ENCODE measurements around the gene USB1.
"Not testable (repeated sequence)": the region's sequence is repeated elsewhere in the genome, so short reads cannot be mapped to it uniquely, and the experiment has no call there.

The USB1 gene

DNA sequence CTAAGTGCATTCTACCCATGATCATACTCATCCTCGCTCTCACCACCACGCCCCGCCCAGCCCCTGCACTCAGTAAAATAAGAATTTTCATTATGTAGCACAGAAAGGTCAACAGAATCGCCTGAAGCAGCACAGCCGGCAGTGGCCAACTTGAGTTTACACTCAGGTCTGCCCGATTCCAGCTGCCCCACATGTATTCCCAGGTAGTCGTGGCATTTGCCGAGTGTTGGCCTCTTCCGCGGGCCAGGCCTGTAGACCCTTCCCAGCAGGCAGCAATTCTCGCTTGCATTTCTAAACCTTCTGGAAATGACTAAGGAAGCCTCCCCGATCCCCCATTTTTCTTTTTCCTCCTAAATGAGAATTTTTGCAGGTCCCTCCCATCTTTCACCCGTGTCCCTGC lies 30.9 kb upstream of the USB1 start:
- no peak for DNase-seq

DNA sequence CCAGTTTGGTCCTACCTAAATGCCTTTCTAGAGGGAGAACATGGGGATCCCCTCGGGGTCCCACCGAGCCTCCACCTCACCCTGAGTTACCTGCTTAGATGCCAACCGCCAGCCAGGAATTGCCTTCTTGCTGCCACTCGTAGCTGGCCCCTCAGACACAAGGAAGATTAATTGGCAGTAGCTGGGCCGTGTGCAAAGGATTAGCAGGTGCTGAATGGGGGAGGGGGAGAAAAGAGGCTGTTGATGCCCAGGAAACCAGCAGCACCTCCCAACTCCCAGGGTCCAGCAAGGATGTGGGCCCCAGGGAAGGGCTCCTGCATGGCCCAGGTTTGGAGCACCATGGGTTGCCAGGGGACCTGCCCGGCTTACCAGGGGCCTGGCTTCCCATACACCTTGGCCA lies 30.2 kb upstream of the USB1 start, which contains the start of gene CNGB1:
CNGB1 (minus strand) TSS at position 159 of the 400 bp plus-strand sequence. CDS start 3,842 bp downstream, outside the sequence.
- DNase-seq = no peak

DNA sequence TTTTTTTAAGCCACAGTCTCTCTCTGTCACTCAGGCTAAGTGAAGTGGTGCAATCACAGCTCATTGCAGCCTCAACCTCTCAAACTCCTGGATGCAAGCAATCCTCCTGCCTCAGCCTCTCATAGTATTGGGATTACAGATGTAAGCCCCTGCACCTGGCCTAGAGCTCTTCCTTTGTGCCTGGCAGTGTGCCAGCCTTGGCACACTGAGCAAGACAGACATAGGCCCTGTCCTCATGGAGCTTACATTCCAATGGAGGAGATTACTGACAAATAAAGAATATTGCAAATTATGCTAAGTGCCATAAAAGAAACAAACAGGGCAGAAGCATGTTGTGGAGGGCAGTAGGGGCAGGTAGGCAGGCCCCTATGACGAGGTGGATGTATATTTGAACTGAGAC lies 29.4 kb upstream of the USB1 start:
- DNase-seq = no peak

DNA sequence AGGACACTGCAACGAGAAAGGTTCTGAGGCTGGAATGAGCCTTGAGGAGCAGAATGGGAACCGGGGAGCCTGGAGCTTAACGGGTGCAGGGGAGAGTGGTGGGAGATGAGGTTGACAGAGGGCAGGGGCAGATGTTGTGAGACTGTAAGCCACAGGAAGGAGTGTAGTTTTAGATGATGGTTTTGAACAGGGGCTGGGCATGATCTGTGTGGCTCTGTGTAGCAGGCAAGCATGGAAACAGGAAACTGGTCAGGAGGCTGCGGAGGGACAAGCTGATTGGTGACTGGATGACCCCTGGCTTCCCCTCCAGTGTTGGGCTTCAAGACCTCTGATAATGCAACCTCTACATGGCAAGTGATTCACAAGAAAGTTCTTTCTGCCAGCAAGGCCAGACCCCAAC lies 28.9 kb upstream of the USB1 start:
- DNase-seq = no peak

DNA sequence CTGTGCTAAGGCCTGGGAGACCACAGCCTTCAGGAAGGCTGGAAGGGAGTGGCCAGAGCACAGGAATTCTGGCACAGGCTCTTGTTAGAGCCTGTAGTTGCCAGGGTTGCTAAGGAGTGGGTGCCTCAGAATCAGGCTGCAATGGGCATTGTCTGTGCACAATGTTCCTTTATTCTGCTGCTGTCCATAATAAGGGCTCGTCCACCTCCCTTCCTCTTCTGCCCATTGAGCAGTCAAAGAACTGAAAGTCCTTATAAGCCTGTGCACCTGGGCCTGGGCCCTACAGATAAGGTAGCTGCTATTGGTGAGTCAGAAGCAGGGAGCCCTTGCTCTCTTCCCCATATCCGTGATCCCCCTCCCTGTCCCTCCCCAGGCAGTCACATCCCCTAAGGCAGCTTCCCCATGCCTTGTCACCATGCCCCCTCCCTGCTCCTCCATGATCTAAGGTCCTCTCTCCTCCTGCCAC lies 24.8 kb upstream of the USB1 start:
- DNase-seq = no peak

DNA sequence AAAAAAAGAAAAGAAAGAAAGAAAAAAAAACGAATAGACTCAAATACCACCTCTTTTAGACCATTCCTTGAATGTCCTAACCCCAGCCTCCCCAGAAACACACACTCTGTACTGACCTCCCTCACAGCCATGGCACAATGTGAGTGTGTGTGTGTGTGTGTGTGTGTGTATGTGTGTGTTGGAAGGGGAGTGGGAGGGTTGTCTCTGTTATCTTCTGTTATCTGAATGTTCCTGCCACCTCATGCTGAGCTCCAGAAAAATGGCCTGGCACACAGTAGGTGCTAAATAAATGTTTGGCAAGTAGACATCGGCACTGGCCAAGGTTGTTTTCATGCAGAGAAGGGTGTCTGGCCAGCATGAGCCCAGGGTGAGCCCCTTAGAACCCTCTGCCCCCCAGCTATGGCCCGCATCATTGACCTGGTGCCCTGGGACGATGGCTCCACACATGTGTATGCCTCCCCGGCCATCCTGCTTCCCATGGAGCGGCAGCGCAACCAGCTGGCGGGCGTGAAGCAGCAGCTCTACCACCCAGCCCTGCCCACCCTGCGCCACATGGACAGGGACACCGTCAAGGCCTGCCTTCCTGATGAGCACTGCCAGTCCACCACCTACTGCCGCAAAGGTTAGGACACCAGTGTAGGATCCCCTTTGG lies 23.7 kb upstream of the USB1 start:
- DNase-seq = no peak

DNA sequence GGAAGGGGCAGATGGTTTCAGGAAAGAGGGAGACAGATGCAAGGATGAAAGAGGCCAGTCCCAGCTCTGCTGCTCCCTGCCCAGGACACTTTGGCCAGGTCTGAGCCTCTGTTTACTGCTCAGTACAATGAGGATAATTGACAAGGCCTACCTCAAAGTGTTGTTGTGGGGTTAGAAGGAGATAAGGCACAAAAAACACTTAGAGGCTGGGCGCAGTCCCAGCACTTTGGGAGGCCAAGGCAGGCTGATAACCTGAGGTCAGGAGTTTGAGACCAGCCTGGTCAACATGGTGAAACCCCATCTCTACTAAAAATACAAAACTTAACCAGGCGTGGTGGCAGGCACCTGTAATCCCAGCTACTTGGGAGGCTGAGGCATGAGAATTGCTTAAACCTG lies 23.1 kb upstream of the USB1 start:
- DNase-seq = not testable (repeated sequence)

DNA sequence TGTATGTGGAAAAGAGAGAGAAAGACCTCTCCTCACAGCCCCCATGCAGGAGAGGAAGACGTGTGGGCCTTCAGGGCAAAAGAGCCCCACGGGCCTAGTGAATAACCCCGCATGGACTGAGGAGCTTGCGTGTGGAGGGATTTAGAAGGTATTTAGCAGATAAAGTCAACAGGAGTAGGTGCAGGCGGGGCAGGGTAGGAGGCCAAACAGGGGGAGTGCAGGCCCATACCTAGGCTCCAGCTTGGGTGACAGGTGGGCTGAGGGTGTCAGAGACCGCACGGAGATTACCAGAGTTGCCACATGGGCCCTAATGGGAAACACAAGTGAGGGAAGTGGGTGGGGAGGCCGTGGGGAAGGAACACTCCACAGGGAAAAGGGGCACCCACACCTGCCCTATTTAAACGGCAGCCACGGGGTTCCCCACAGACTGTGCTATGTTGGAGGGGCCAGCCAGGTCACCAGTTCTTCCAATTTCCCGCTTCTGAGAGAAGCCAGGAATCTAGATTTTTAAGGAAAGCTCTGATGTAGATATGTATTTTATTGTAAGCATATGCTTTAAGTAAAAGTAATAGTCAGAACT lies 22.1 kb upstream of the USB1 start:
- DNase-seq = no peak

DNA sequence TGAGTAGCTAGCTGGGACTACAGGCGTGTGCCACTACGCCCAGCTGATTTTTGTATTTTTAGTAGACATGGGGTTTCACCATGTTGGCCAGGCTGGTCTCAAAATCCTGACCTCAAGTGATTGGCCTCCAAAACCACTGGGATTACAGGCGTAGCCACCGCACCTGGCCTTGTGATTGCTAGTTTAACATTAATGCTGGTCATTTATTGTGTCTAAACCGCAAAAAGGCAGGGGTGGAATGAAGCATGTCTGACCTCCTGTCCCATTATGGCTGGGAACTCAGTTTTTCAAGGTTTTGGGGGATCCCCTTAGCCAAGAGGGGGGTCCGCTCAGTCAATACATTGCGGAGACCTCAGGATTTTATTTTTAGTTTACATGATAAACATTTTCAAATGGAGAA lies 19.6 kb upstream of the USB1 start:
- DNase-seq = no peak

DNA sequence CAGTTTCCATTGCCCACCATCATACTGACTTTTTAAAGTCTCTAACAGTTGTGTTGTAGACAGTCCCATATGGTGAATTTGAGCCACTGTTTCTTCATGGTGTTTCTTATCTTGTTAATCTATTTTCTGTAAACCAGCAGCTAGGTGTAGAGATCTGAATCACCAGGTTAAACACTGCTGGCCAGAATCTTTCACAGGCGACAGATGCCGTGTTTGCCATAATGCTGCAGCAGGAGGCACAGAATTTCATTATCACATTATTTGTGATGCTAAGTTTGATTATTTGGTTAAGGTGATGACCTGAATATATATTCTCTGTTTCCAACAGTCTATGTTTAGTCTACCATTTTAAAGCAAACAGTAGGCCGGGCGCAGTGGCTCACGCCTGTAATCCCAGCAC lies 18.8 kb upstream of the USB1 start:
- DNase-seq = no peak

DNA sequence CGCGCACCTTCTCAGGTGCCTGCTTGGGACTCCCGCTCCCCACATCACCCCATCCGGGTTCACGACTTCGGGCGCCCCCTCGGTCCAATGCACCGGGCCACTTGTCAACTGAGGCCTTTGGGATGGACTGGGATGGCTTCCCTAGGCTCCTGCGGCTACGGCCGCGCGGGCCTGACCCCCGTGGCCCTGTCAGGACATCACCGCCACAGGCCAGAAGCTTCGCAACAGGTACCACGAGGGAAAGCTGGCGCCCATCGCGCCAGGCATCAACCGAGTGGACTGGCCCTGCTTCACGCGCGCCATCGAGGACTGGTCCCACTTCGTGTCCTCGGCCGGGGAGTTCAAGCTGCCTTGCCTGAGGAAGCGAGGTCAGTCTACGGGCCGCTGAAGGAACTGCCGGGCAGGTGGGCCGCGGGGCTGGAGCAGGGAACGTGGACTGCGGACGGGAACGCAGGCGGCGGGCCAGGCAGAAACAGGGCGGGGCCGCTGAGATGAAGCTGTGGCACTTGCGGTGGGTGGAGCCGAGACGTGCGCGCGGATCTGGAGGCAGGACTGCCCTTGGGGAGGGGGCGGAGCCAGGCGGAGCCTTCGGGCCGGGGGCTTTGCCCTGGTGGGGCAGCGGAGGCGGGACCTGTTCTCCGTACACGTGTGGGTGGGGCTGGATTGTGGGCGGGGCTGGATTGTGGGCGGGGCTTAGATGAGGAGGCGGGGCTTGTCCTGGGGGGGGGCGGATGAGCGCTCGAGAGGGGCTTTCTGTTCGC lies 16.6 kb upstream of the USB1 start:
- peak; percentile 88 for DNase-seq

DNA sequence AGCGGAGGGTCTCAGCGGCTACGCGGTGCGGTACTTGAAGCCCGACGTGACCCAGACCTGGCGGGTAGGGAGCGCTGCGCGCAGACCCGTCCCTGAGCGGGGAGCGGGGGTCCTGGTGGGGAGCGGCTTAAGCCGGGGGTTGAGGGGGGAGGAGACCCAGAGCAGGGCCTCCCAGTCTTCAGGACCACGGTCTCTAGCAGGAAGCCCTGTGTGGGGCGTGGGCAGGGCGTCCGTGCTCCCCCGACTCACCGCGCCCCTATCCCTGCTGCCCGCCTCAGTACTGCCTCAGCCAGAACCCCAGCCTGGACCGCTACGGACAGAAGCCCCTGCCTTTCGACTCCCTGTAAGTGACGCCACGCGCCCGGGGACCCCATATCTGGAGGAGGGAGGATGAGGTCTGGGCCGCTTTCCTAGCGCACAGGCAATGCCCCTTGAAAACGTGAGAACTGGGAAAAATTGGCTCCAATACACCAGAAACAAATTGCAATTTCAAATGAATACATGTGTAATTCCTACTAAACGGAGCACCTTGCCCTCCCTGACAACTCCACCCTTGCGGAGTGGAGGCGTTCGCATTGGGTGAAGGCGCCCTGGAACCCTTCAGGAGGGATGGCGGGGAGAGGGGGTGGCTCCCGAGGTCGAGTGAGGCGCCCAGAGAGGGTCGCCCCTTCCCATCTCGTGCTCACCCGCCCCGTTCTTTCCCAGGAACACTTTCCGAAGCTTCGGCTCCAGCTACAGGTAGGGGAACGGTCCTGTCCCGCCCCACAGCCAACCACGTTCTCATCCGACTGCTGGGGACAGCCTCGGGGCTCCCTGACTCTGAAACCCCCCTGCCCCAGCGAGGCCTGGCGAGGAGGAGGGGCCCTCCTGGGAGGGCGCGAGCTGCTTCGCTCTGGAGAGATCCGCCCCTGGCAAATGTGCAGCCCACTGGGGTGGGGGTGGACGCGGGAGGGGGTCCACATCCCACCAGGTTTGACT lies 15.7 kb upstream of the USB1 start:
- DNase-seq = no peak

DNA sequence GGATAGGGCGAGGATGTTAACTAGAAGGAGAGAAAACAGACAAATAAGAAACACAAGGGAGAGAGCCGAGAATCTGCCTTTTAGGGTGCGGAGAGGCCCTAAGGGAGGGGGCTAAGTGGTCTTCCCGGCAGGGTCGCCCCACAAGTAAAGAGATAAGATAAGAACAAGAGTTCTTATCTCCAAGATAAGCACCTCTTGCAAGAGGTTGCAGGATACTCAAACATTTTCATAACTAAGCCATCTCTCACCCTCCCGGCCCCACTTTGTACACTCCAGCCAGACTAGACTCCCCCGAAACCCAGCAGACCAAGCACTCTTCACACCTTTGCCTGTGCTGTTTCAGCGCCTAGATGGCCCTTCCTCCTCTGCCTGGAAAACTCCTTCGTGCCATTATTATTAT lies 15.0 kb upstream of the USB1 start:
- DNase-seq = no peak

DNA sequence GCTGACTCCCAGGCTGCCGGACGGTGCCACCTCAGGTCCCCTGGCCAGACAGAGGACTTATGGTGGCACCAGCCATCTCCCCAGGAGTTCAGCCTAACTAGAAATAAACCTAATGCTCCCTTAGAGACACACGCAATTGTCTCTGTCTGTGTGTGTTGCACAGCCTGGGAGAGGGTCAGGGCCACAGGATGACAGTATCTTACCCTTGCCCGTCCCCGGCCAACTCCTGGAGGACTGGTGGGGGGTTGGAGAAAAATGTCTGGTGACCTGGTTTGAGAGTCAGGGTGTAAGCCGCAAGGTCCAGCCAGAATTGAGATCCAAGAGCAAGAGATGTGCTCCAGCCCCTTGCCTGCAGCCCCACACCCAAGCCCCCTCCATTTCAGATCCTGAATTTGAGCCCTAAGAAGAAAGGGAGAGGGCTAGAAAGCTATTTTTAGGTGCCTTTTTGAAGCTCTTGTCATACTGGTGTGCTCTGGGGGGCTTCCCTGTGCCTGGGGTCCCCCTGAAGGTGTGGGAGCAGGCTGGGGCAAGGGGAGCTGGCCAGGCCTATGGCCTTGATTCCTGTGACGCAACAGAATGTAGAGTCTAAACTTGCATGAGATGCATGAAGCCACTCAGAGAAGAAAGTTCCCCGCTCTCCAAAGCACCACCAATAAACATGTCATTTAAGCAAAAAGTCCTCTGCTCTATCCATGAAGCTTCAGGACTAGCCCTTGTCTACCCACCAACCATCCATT lies 13.6 kb upstream of the USB1 start:
- no peak for DNase-seq

DNA sequence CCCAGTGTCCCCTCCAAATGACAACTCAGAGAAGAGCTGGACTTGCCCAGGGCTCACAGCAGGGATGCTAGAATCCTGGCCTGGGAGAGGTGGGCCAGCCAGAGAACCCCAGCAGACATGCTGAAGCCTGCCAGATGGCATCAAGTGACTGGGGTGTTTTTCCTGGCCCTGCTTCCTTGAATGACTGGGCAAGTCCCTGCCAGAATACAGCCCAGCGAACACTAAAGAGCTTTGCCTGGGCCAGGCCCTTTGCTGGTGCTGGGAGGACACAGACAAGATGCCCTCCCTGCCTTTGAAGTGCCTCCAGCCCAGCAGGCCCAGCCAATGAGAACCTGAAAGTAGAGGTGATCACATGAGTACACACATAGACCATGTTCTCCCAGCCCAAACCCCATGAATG lies 12.3 kb upstream of the USB1 start:
- no peak for DNase-seq

DNA sequence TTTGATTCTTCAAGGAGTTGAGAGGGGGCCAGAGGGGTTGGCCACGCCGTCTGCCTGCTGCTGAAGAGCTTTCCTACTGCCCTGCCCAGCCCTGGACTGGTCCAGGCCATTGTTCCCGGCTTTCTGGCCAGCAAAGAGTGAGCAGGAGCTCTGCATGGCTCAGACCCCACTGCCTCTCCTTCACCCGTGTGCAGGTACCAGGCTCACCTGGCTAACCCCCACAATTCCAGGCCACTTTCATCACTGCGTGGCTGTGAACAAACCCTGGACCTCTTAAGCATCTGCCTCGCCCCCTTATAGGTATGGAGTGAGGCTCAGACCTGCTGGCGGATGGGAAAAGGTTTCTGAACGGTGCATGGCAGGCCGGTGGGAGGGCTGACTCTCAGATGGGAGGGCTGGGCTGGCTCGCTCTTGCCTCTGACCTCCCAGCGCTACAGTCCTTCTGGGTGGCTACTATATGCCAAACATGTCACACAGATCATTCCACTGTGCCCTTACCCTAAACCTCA lies 9.6 kb upstream of the USB1 start:
- no peak for DNase-seq

DNA sequence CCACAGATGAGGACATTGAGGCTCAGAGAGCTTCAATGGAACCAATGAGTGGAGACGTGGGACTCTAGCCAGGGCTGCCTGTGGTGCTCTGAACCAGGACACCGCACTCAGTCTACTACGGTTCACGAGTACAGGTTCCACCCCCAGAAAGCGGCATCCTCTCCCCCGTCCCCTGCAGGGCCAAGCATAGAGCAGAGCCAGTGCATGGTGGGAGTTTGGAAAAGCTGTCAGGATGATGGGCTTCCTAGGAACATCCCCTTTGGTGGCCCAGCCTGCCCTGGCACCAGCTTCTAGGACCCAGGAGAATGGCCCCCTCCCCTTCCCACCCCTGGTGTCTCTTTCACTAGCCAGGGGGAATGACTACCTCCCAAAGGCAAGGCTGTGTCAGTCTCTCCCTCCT lies 9.1 kb upstream of the USB1 start:
- no peak for DNase-seq

DNA sequence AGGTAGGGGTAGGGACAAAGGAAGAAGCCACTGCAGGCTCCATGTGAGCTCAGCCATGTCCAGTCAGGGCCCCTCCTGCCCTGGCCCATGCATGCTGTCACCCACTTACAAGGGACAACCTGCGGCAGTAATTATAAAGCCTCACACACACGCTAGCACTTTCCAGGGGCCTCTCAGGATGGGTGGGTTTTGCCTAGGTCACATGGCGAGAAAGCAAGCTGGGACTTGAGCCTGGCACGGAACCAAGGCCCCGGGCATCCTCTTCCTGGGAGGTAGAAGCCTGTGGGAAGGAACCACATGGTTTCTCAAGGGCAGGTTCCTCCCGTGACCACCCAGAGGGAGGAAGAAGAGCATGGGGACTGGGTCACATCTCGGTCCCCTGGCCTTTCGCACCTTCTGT lies 7.8 kb upstream of the USB1 start:
- DNase-seq = no peak

DNA sequence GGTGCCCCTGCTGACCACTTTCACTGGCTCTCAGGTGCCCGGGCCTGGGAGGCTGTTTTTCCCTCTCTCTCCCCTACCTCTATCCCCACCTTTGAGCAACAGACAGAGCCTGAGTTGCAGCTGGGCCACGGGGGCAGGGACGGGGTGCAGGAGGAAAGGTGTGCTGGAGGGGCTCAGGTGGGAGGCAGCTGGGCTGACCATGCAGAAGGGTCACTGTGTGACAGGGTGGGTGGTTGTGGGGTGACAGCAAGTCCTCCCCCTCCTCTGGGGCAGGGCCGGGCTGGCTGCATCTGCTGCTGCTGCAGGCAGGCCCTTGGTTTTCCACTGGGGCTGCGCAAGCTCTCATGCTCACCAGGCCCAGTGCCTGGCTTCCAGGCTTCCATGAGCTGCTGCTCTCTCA lies 7.3 kb upstream of the USB1 start:
- no peak for DNase-seq

DNA sequence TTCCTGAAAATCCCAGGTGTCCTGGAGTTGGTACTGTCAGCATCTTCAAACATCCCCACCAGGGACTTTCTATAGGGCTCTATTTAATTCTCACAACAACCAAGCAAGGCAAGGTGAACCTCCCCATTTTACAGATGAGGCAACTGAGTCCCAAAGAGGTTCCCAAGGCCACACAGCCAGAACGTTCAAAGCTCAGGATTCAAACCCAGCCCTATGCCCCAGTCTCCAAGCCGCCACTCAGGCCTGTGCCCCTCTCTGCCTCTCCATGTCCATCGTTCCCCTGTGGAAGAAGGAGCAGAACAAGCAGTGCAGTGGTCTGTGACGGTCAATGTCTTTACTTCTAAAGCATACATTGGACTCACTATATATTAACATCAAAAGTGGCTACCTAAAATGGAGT lies 6.8 kb upstream of the USB1 start:
- DNase-seq = no peak

DNA sequence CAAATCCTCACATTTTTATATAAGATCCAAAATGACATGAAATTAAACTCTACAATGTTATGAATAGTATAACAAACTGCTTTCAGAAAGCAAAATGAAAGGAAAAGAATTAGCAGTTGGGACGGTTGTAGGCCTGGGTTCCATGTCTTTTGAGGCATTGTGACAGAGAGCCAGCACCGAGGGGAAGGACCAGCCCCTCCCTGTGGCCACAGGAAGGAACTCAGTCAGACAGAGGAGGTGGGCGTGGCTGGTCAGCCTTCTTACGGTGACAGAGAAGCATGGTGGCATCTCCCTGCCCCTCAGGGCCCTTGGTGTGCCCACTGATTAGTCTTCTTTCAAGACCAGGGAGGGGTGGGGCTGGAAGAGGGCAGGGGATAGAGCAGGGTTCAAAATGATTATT lies 6.4 kb upstream of the USB1 start:
- DNase-seq = no peak
